ENCODE results near the gene PAK1.

Gene PAK1

DNA sequence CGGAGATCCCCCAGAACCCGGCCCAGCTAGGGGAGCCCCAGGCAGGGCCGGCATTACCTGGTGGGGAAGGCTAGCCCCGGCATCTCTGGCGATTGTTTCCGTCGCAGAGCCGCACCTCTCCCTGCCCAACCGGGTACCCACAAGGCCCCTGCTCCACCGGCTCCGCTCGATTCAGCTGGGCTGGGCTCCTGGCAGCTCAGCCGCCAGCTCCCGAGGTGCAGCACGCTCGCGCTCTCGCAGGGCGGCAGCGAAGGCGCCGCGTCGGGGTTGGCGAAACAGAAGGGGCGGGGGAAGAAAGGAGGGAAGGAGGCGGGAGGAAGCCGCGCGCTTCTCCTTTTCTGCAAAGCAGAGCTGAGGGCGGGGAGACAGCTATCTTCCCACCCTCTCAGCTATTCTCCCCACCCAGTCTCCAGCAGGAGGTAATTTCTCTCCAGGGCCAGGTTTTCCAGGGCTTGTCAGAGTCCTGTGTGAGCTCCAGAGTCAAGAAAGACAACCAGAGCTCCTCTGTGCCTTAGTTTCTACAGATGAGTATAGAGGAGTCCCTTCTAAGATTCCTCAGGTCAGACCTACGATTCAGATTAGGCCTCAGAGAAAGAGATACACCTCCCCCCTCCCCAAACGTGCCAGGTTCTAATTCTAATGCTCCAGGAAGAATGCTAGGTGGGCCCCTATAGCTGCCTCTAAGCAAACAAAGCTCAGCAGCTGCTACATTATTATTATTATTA, 62.0 kb downstream of the PAK1 start:
- peak; percentile 42 for DNase-seq (ENCODE audit: extremely low read depth, low read depth)
- TF ChIP-seq, protein P1, sequence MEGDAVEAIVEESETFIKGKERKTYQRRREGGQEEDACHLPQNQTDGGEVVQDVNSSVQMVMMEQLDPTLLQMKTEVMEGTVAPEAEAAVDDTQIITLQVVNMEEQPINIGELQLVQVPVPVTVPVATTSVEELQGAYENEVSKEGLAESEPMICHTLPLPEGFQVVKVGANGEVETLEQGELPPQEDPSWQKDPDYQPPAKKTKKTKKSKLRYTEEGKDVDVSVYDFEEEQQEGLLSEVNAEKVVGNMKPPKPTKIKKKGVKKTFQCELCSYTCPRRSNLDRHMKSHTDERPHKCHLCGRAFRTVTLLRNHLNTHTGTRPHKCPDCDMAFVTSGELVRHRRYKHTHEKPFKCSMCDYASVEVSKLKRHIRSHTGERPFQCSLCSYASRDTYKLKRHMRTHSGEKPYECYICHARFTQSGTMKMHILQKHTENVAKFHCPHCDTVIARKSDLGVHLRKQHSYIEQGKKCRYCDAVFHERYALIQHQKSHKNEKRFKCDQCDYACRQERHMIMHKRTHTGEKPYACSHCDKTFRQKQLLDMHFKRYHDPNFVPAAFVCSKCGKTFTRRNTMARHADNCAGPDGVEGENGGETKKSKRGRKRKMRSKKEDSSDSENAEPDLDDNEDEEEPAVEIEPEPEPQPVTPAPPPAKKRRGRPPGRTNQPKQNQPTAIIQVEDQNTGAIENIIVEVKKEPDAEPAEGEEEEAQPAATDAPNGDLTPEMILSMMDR (IDR thresholded peaks at IDR 0.05; ENCODE audit: low read depth, low read length, missing control alignments): no peak
- H3K4me3 ChIP-seq (replicated peaks; ENCODE audit: low read depth, low read length): peak overlapping the region; percentile 61

GRCh38 chr11:77411137-77411707, 62.7 kb downstream of the PAK1 start:
- TF ChIP-seq, protein P1 (IDR thresholded peaks at IDR 0.05; ENCODE audit: low read depth, low read length, missing control alignments): no peak
- peak overlapping the region; percentile 61 for H3K4me3 ChIP-seq (replicated peaks; ENCODE audit: low read depth, low read length)
- no peak for DNase-seq (ENCODE audit: extremely low read depth, low read depth)

GRCh38 chr11:77410076-77410827, 63.6 kb downstream of the PAK1 start:
- TF ChIP-seq, protein P1 (IDR thresholded peaks at IDR 0.05; ENCODE audit: low read depth, low read length, missing control alignments): no peak
- peak overlapping the region; percentile 61 for H3K4me3 ChIP-seq (replicated peaks; ENCODE audit: low read depth, low read length)
- no peak for DNase-seq (ENCODE audit: extremely low read depth, low read depth)

GRCh38 chr11:77409046-77409445, 64.8 kb downstream of the PAK1 start:
- no peak for DNase-seq (ENCODE audit: extremely low read depth, low read depth)
- TF ChIP-seq, protein P1 (IDR thresholded peaks at IDR 0.05; ENCODE audit: low read depth, low read length, missing control alignments): no peak
- no peak overlapping the region for H3K4me3 ChIP-seq (replicated peaks; ENCODE audit: low read depth, low read length)

- peak; percentile 80 for DNase-seq (ENCODE audit: extremely low read depth, low read depth)
- TF ChIP-seq, protein P1 (IDR thresholded peaks at IDR 0.05; ENCODE audit: low read depth, low read length, missing control alignments): no peak
- H3K4me3 ChIP-seq (replicated peaks; ENCODE audit: low read depth, low read length): no peak overlapping the region
These were observed 66.3 kb downstream of the PAK1 start for GRCh38 chr11:77407613-77408012.

GRCh38 chr11:77406396-77406795, 67.5 kb downstream of the PAK1 start:
- TF ChIP-seq, protein P1 (IDR thresholded peaks at IDR 0.05; ENCODE audit: low read depth, low read length, missing control alignments): no peak
- H3K4me3 ChIP-seq (replicated peaks; ENCODE audit: low read depth, low read length): no peak overlapping the region
- DNase-seq (ENCODE audit: extremely low read depth, low read depth): no peak
